HEK293 (cell line): ENCODE measurements around the gene NOL4L.

Experiments
- CTCF ChIA-PET: fragments of 350-600 bp; formaldehyde crosslinking; extraction: SDS; loops from one replicate; lab custom pipeline; 2021; ENCODE audit warnings: antibody characterized with exemption; lab: Yijun Ruan, JAX
- POLR2A ChIA-PET: fragments of 300-600 bp; formaldehyde crosslinking; extraction: SDS; loops from one replicate; lab custom pipeline; 2020; ENCODE audit warnings: antibody characterized with exemption, inconsistent platforms; lab: Yijun Ruan, JAX
- H3K27ac ChIP-seq: fragments of 200-500 bp; sonication (Bioruptor generic); 2 replicates; pipeline ENCODE4 v1.5.1; 2014; ENCODE audit warnings: low read depth, low read length, control low read depth, inconsistent platforms; ENCODE audit errors: extremely low read depth
- H3K36me3 ChIP-seq, 2 experiments: fragments of 200-500 bp in 1 of 2; sonication (Bioruptor generic) in 1 of 2; 1 replicate in 1 of 2; 2 replicates in 1 of 2; pipeline ENCODE4 v1.5.1; 2014 to 2017; ENCODE audit warnings: inconsistent platforms in 2 of 2, low read length in 2 of 2; ENCODE audit not compliant: control insufficient read depth in 2 of 2, insufficient read depth in 1 of 2
- H3K4me1 ChIP-seq: fragments of 200-500 bp; sonication (Bioruptor generic); 2 replicates; pipeline ENCODE4 v1.5.1; 2014; ENCODE audit warnings: mild to moderate bottlenecking, low read length, inconsistent platforms; ENCODE audit not compliant: control insufficient read depth, insufficient read depth
- H3K4me3 ChIP-seq: 2 replicates; pipeline ENCODE4 v1.5.1; 2011; ENCODE audit warnings: low read depth, mild to moderate bottlenecking, control low read depth, low read length, moderate library complexity
- H3K9me3 ChIP-seq: fragments of 200-500 bp; sonication (Bioruptor generic); 2 replicates; pipeline ENCODE4 v1.5.1; 2014; ENCODE audit warnings: low read depth, low read length, inconsistent platforms; ENCODE audit not compliant: control insufficient read depth, insufficient read depth
- SP3 ChIP-seq: fragments of 450-650 bp; formaldehyde crosslinking; IDR thresholded peaks from 2 replicates; pipeline ENCODE4 v1.5.1; 2016; ENCODE audit warnings: missing biosample characterization, missing genetic modification characterization
- WT1 ChIP-seq: fragments of 450-650 bp; formaldehyde crosslinking; IDR thresholded peaks from 2 replicates; pipeline ENCODE4 v1.5.1; 2016; ENCODE audit warnings: missing biosample characterization, missing genetic modification characterization
- YY1 ChIP-seq: fragments of 450-650 bp; formaldehyde crosslinking; IDR thresholded peaks from 2 replicates; pipeline ENCODE4 v1.5.1; 2018; ENCODE audit warnings: missing biosample characterization, missing genetic modification characterization
- ZBTB48 ChIP-seq: fragments of 450-650 bp; formaldehyde crosslinking; IDR thresholded peaks from 2 replicates; pipeline ENCODE4 v1.5.1; 2016; ENCODE audit warnings: missing biosample characterization, missing genetic modification characterization
- ZEB2 ChIP-seq: fragments of 450-650 bp; formaldehyde crosslinking; IDR thresholded peaks from 2 replicates; pipeline ENCODE4 v1.5.1; 2016; ENCODE audit warnings: missing biosample characterization, missing genetic modification characterization
- ZFP41 ChIP-seq: fragments of 450-650 bp; formaldehyde crosslinking; IDR thresholded peaks from 2 replicates; pipeline ENCODE4 v1.5.1; 2016; ENCODE audit warnings: missing biosample characterization, missing genetic modification characterization, borderline replicate concordance
- ZNF121 ChIP-seq: fragments of 450-650 bp; formaldehyde crosslinking; IDR thresholded peaks from 2 replicates; pipeline ENCODE4 v1.5.1; 2016; ENCODE audit warnings: missing biosample characterization, missing genetic modification characterization
- ZNF174 ChIP-seq: fragments of 450-650 bp; formaldehyde crosslinking; IDR thresholded peaks from 2 replicates; pipeline ENCODE4 v1.5.0; 2017; ENCODE audit warnings: missing biosample characterization, mild to moderate bottlenecking, missing genetic modification characterization
- ZNF175 ChIP-seq: fragments of 450-650 bp; formaldehyde crosslinking; IDR thresholded peaks from 2 replicates; pipeline ENCODE4 v1.5.1; 2016; ENCODE audit warnings: missing biosample characterization, missing genetic modification characterization
- ZNF211 ChIP-seq: fragments of 450-650 bp; formaldehyde crosslinking; IDR thresholded peaks from 2 replicates; pipeline ENCODE4 v1.5.1; 2016; ENCODE audit warnings: low read depth, missing biosample characterization, missing genetic modification characterization
- ZNF223 ChIP-seq: fragments of 450-650 bp; formaldehyde crosslinking; IDR thresholded peaks from 2 replicates; pipeline ENCODE4 v1.5.1; 2016; ENCODE audit warnings: missing biosample characterization, missing genetic modification characterization
- ZNF23 ChIP-seq: fragments of 450-650 bp; formaldehyde crosslinking; IDR thresholded peaks from 2 replicates; pipeline ENCODE4 v1.5.1; 2016; ENCODE audit warnings: missing biosample characterization, missing genetic modification characterization, borderline replicate concordance
- ZNF274 ChIP-seq, 2 experiments: fragments of 200-500 bp in 1 of 2; fragments of 450-650 bp in 1 of 2; sonication (Bioruptor generic) in 1 of 2; formaldehyde crosslinking in 1 of 2; IDR thresholded peaks; 2 replicates each; pipeline versions ENCODE4 v1.5.1 to v1.6.1; 2014 to 2016; ENCODE audit warnings: borderline replicate concordance in 1 of 2, inconsistent platforms in 1 of 2, low read length in 1 of 2, missing biosample characterization in 1 of 2, missing genetic modification characterization in 1 of 2
- ZNF37A ChIP-seq: fragments of 450-650 bp; IDR thresholded peaks from 2 replicates; pipeline ENCODE4 v1.5.1; 2018; ENCODE audit warnings: missing biosample characterization, missing genetic modification characterization
- ZNF416 ChIP-seq: fragments of 450-650 bp; formaldehyde crosslinking; IDR thresholded peaks from 2 replicates; pipeline ENCODE4 v1.5.1; 2016; ENCODE audit warnings: missing biosample characterization, missing genetic modification characterization
- ZNF426 ChIP-seq: fragments of 450-650 bp; formaldehyde crosslinking; IDR thresholded peaks from 2 replicates; pipeline ENCODE4 v1.5.1; 2017; ENCODE audit warnings: missing biosample characterization, missing genetic modification characterization, mild to moderate bottlenecking, inconsistent platforms, moderate library complexity
- ZNF623 ChIP-seq: fragments of 450-650 bp; formaldehyde crosslinking; IDR thresholded peaks from 2 replicates; pipeline ENCODE4 v1.5.1; 2016; ENCODE audit warnings: missing biosample characterization, missing genetic modification characterization
- ZNF707 ChIP-seq: fragments of 450-650 bp; formaldehyde crosslinking; IDR thresholded peaks from 2 replicates; pipeline ENCODE4 v1.5.1; 2016; ENCODE audit warnings: missing biosample characterization, missing genetic modification characterization
- ZNF76 ChIP-seq: fragments of 450-650 bp; formaldehyde crosslinking; IDR thresholded peaks from 2 replicates; pipeline ENCODE4; 2016; ENCODE audit warnings: low read depth, missing biosample characterization, missing genetic modification characterization, borderline replicate concordance
- ZNF837 ChIP-seq: fragments of 450-650 bp; formaldehyde crosslinking; IDR thresholded peaks from 2 replicates; pipeline ENCODE4 v1.5.1; 2016; ENCODE audit warnings: missing biosample characterization, missing genetic modification characterization
- TF ChIP-seq, protein P1 (sequence below): fragments of 450-650 bp; formaldehyde crosslinking; IDR thresholded peaks from 2 replicates; pipeline ENCODE4 v1.5.1; 2016; ENCODE audit warnings: missing biosample characterization, missing genetic modification characterization, low read depth
- TF ChIP-seq, protein P2 (sequence below): IDR thresholded peaks from 2 replicates; pipeline ENCODE4 v1.6.1; 2011; ENCODE audit warnings: mild to moderate bottlenecking, low read depth, low read length, borderline replicate concordance
- TF ChIP-seq, protein P3 (sequence below): fragments of 450-650 bp; formaldehyde crosslinking; IDR thresholded peaks from 2 replicates; pipeline ENCODE4 v1.5.0; 2017; ENCODE audit warnings: missing biosample characterization, missing genetic modification characterization, borderline replicate concordance
- TF ChIP-seq, protein P4 (sequence below): fragments of 450-650 bp; formaldehyde crosslinking; IDR thresholded peaks from 2 replicates; pipeline ENCODE4 v1.5.1; 2017; ENCODE audit warnings: missing biosample characterization, missing genetic modification characterization

Gene NOL4L

DNA sequence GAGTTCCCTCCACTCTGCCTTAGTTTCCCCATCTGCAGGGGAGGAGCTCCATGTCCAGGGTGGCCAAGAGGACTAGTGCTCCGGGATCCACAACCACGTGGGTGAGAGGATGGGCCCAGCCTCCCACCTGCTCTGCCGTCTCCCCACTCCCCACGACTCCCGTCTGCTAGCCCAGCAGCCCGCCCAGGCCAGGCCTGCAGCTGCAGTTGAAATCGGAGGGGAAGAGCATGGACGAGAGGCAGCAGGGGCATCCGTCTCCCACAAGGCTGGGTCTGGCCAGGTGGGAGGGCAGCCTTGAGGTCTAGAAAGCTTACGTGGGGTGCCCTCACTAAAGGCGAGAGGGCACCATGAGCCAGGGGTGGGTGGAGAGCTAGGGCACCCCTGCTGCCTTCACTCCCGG, 8.6 kb downstream of the NOL4L start:
- peaks cover 3% of the 10 kb centered on the region for H3K4me1 ChIP-seq
- H3K27ac ChIP-seq, result no peak overlapping the region
- POLR2A ChIA-PET, result no interaction called here
- TF ChIP-seq ZFP41 (tag by site-specific recombination), result no peak
- no peak for TF ChIP-seq ZNF416 (tag by site-specific recombination)
- TF ChIP-seq ZBTB48 (tag by site-specific recombination), result no peak
- TF ChIP-seq ZNF174 (tag by site-specific recombination), result no peak
- TF ChIP-seq WT1 (tag by site-specific recombination), result no peak
- TF ChIP-seq ZEB2, result no peak
- no peak for TF ChIP-seq ZNF837 (tag by site-specific recombination)
- TF ChIP-seq, protein P1, sequence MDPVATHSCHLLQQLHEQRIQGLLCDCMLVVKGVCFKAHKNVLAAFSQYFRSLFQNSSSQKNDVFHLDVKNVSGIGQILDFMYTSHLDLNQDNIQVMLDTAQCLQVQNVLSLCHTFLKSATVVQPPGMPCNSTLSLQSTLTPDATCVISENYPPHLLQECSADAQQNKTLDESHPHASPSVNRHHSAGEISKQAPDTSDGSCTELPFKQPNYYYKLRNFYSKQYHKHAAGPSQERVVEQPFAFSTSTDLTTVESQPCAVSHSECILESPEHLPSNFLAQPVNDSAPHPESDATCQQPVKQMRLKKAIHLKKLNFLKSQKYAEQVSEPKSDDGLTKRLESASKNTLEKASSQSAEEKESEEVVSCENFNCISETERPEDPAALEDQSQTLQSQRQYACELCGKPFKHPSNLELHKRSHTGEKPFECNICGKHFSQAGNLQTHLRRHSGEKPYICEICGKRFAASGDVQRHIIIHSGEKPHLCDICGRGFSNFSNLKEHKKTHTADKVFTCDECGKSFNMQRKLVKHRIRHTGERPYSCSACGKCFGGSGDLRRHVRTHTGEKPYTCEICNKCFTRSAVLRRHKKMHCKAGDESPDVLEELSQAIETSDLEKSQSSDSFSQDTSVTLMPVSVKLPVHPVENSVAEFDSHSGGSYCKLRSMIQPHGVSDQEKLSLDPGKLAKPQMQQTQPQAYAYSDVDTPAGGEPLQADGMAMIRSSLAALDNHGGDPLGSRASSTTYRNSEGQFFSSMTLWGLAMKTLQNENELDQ (tag by site-specific recombination), result no peak
- TF ChIP-seq, protein P2, sequence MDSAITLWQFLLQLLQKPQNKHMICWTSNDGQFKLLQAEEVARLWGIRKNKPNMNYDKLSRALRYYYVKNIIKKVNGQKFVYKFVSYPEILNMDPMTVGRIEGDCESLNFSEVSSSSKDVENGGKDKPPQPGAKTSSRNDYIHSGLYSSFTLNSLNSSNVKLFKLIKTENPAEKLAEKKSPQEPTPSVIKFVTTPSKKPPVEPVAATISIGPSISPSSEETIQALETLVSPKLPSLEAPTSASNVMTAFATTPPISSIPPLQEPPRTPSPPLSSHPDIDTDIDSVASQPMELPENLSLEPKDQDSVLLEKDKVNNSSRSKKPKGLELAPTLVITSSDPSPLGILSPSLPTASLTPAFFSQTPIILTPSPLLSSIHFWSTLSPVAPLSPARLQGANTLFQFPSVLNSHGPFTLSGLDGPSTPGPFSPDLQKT, result no peak
- no peak for TF ChIP-seq ZNF175 (tag by site-specific recombination)
- TF ChIP-seq, all 188 proteins: peak for 0
- CTCF ChIA-PET, result no interaction called here
- Histone ChIP-seq H3K9me3 (no peaks in the 10 kb centered on the region), H3K36me3 (no peaks in the 10 kb centered on the region), H3K4me3 (no peak overlapping the region)

DNA sequence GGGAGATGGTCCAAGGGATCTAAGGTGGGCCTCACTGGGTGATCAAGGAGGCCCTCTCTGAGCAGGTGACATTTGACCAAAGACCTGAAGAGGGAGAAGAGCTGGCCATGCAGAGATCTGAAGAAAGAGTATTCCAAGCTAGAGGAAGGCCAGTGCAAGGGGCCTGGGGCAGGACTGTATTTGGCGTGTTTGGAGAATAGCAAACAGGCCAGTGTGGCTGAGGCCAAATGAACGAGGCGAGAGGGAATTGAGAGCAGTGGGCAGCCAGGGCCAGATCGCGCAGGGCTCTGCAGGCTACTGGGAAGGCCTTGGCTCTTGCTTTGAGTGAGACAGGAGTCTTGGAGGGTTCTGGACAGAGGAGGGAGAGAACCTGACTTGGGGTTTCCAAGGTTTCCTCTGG, 9.3 kb downstream of the NOL4L start:
- H3K27ac ChIP-seq, result no peak overlapping the region
- H3K4me3 ChIP-seq, result no peak overlapping the region
- H3K36me3 ChIP-seq, result no peaks in the 10 kb centered on the region
- no peaks in the 10 kb centered on the region for H3K4me1 ChIP-seq
- TF ChIP-seq ZNF37A (tag by site-specific recombination), result no peak
- no peak for TF ChIP-seq ZNF76
- no peak for TF ChIP-seq ZNF211 (tag by site-specific recombination)
- TF ChIP-seq ZNF623 (tag by site-specific recombination), result peak; percentile 95
- TF ChIP-seq ZNF223 (tag by site-specific recombination), result no peak
- H3K9me3 ChIP-seq, result no peaks in the 10 kb centered on the region
- ChIA-PET CTCF (no interaction called here), POLR2A (no interaction called here)

DNA sequence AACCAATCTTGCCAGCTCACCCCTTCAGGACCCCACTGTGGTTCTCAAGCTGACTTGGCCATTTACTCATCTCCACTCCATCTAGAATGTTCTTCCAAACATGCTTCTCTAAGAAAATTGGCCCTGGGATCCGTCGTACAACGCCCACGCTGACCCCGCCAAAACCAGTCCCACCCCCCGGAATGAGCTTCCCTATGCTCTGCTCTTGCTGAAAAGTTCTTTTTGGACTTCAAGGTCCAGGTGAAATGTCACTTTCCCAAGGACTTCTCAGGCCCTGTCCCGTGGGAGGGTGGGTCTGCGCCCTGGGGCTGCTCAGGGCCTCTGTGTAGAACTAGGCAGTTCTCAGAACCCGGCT, 9.9 kb downstream of the NOL4L start:
- TF ChIP-seq ZNF121, result no peak
- TF ChIP-seq, protein P3, sequence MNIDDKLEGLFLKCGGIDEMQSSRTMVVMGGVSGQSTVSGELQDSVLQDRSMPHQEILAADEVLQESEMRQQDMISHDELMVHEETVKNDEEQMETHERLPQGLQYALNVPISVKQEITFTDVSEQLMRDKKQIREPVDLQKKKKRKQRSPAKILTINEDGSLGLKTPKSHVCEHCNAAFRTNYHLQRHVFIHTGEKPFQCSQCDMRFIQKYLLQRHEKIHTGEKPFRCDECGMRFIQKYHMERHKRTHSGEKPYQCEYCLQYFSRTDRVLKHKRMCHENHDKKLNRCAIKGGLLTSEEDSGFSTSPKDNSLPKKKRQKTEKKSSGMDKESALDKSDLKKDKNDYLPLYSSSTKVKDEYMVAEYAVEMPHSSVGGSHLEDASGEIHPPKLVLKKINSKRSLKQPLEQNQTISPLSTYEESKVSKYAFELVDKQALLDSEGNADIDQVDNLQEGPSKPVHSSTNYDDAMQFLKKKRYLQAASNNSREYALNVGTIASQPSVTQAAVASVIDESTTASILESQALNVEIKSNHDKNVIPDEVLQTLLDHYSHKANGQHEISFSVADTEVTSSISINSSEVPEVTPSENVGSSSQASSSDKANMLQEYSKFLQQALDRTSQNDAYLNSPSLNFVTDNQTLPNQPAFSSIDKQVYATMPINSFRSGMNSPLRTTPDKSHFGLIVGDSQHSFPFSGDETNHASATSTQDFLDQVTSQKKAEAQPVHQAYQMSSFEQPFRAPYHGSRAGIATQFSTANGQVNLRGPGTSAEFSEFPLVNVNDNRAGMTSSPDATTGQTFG (tag by site-specific recombination), result no peak
- no peak for TF ChIP-seq ZNF707
- no peak for TF ChIP-seq ZNF76
- no peak for TF ChIP-seq ZNF426 (tag by site-specific recombination)
- no peak for TF ChIP-seq YY1 (tag by site-specific recombination)
- TF ChIP-seq ZNF274 (IDR thresholded peaks at IDR 0.05; ENCODE audit: low read length), result no peak
- TF ChIP-seq ZNF274 (tag by site-specific recombination; IDR thresholded peaks at IDR 0.05; ENCODE audit: borderline replicate concordance), result no peak
- TF ChIP-seq, protein P4, sequence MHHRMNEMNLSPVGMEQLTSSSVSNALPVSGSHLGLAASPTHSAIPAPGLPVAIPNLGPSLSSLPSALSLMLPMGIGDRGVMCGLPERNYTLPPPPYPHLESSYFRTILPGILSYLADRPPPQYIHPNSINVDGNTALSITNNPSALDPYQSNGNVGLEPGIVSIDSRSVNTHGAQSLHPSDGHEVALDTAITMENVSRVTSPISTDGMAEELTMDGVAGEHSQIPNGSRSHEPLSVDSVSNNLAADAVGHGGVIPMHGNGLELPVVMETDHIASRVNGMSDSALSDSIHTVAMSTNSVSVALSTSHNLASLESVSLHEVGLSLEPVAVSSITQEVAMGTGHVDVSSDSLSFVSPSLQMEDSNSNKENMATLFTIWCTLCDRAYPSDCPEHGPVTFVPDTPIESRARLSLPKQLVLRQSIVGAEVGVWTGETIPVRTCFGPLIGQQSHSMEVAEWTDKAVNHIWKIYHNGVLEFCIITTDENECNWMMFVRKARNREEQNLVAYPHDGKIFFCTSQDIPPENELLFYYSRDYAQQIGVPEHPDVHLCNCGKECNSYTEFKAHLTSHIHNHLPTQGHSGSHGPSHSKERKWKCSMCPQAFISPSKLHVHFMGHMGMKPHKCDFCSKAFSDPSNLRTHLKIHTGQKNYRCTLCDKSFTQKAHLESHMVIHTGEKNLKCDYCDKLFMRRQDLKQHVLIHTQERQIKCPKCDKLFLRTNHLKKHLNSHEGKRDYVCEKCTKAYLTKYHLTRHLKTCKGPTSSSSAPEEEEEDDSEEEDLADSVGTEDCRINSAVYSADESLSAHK, result no peak
- TF ChIP-seq ZNF223 (tag by site-specific recombination), result no peak
- TF ChIP-seq SP3 (tag by site-specific recombination), result no peak
- TF ChIP-seq ZNF23 (tag by site-specific recombination), result no peak
- no peak overlapping the region for H3K27ac ChIP-seq
- H3K9me3 ChIP-seq, result no peaks in the 10 kb centered on the region
- no peak overlapping the region for H3K4me3 ChIP-seq
- H3K4me1 ChIP-seq, result no peaks in the 10 kb centered on the region; the same call in 1 of the 2 replicates
- no peaks in the 10 kb centered on the region for H3K36me3 ChIP-seq
- ChIA-PET POLR2A (no interaction called here), CTCF (interaction anchor here (0.7 kb wide), 1 partner anchor 247 kb away, joined by 4 read pairs; no protein-coding TSS in a partner anchor)
